Amniotic epithelial cell (primary cell): ENCODE data around the gene BTN2A1.
"Not testable (repeated sequence)": the region's sequence is repeated elsewhere in the genome, so short reads cannot be mapped to it uniquely, and the experiment has no call there.

ENCODE experiments used
- DNase-seq: peaks from one replicate; pipeline ENCODE4 v3.0.0-alpha.2; 2010; ENCODE audit warnings: low read depth

BTN2A1 gene

GRCh38 chr6:26457806-26458688 lies at the start of gene BTN2A1:
Gene BTN2A1, plus strand, starts transcription at chr6:26457955. Its CDS starts 682 bp downstream, at chr6:26458637.
- peak; percentile 91 for DNase-seq

- DNase-seq = no peak
Observed at GRCh38 chr6:26408828-26409730, 48.7 kb upstream of the BTN2A1 start.

- DNase-seq = peak; percentile 26
Observed at GRCh38 chr6:26411751-26412150, 46.0 kb upstream of the BTN2A1 start.

- no peak for DNase-seq
Observed at GRCh38 chr6:26412228-26412627, 45.5 kb upstream of the BTN2A1 start.

- DNase-seq = no peak
Observed at GRCh38 chr6:26412954-26413353, 44.8 kb upstream of the BTN2A1 start.

- DNase-seq = no peak
Observed at GRCh38 chr6:26414281-26414680, 43.5 kb upstream of the BTN2A1 start.

- no peak for DNase-seq
Observed at GRCh38 chr6:26415036-26415614, 42.6 kb upstream of the BTN2A1 start.

GRCh38 chr6:26415791-26416190 lies 42.0 kb upstream of the BTN2A1 start:
- no peak for DNase-seq

GRCh38 chr6:26416288-26416687 lies 41.5 kb upstream of the BTN2A1 start:
- DNase-seq = no peak

GRCh38 chr6:26418077-26418476 lies 39.7 kb upstream of the BTN2A1 start:
- not testable (repeated sequence) for DNase-seq

GRCh38 chr6:26418795-26419194 lies 39.0 kb upstream of the BTN2A1 start:
- not testable (repeated sequence) for DNase-seq

- peak; percentile 49 for DNase-seq
Observed at GRCh38 chr6:26420688-26421171, 37.0 kb upstream of the BTN2A1 start.

- DNase-seq = peak; percentile 87
Observed at GRCh38 chr6:26421259-26422144, 36.3 kb upstream of the BTN2A1 start.

- DNase-seq = no peak
Observed at GRCh38 chr6:26422329-26422728, 35.4 kb upstream of the BTN2A1 start.

GRCh38 chr6:26426691-26427450 lies 30.9 kb upstream of the BTN2A1 start:
- DNase-seq = no peak

- no peak for DNase-seq
Observed at GRCh38 chr6:26427451-26427809, 30.3 kb upstream of the BTN2A1 start.

GRCh38 chr6:26428206-26428605 lies 29.5 kb upstream of the BTN2A1 start:
- DNase-seq = no peak

GRCh38 chr6:26430787-26431186 lies 27.0 kb upstream of the BTN2A1 start:
- DNase-seq = no peak

GRCh38 chr6:26431258-26432172 lies 26.2 kb upstream of the BTN2A1 start:
- peak; percentile 78 for DNase-seq
